ENCODE data around the gene SLC39A11.

The SLC39A11 gene

DNA sequence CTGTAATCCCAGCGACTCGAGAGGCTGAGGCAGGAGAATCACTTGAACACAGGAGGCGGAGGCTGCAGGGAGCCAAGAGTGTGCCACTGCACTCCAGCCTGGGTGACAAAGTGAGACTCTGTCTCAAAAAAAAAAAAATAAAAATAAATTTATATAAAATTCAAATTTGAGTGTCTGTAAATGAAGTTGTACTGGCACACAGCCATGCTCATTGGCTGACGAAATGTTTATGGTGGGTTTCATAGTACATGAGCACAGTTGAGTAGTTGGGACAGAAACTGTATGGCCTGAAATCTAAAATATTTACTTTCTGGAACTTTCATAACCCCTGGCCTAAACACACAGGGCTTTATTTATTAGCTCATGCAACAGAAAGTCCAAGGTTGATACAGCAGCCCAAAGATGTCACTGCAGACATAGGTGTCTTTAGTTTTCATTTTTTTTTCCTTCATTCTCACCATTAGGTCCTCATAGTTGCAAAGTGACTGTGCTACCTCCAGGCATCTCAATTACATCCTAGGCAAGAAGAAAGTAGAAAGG lies 355.3 kb downstream of the SLC39A11 start:
- no peak for DNase-seq (ENCODE audit: extremely low read depth, insufficient read length)
- H3K4me3 ChIP-seq (replicated peaks; ENCODE audit: low read depth, low read length) = no peak overlapping the region
- TF ChIP-seq, protein P1, sequence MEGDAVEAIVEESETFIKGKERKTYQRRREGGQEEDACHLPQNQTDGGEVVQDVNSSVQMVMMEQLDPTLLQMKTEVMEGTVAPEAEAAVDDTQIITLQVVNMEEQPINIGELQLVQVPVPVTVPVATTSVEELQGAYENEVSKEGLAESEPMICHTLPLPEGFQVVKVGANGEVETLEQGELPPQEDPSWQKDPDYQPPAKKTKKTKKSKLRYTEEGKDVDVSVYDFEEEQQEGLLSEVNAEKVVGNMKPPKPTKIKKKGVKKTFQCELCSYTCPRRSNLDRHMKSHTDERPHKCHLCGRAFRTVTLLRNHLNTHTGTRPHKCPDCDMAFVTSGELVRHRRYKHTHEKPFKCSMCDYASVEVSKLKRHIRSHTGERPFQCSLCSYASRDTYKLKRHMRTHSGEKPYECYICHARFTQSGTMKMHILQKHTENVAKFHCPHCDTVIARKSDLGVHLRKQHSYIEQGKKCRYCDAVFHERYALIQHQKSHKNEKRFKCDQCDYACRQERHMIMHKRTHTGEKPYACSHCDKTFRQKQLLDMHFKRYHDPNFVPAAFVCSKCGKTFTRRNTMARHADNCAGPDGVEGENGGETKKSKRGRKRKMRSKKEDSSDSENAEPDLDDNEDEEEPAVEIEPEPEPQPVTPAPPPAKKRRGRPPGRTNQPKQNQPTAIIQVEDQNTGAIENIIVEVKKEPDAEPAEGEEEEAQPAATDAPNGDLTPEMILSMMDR (IDR thresholded peaks at IDR 0.05; ENCODE audit: insufficient read depth, low read length, poor library complexity, severe bottlenecking) = no peak
- no peaks in the 10 kb centered on the region for H3K27me3 ChIP-seq (replicated peaks; ENCODE audit: control insufficient read depth, insufficient read depth, low read length)
- no peaks in the 10 kb centered on the region for H3K36me3 ChIP-seq (ENCODE audit: control insufficient read depth, insufficient read depth, low read length)

DNA sequence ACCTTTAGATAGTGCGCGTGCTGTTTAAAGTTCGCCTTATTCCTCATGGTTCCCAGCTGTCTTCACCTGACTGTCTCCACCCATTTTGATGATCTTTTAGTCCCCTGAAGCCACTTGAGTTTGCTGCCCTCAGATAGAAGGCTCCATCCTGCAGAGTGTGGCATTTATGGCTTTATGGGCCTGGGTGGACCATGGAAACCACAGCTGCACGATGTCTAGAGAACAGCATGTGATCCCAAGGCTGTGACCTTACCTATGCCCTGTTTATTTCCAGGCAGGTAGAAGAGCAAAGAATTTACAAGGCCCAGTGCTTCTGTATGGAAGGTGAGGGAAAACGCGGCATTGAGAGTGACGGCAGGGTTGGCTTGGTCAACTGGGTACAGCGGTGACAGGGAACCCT lies 356.9 kb downstream of the SLC39A11 start:
- TF ChIP-seq, protein P1 (IDR thresholded peaks at IDR 0.05; ENCODE audit: insufficient read depth, low read length, poor library complexity, severe bottlenecking) = no peak

DNA sequence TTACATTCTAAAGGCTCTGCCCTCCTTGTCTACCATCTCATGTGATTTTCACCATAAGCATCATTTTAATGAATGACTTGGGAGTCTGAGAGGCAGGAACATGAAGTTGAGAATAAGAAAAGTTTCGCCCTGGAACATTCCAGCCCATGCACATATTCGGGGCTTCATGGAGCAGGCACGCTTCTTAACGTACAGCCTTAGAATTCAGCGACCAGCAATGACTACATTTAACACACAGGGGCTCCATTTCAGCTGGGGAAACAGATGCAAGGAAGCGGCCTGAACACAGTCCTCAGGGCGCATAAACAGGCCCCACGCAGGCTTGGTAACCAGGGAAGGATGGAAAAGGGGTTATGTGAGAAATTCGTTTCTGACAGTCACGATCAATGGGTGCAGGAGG lies 357.4 kb downstream of the SLC39A11 start:
- TF ChIP-seq, protein P1 (IDR thresholded peaks at IDR 0.05; ENCODE audit: insufficient read depth, low read length, poor library complexity, severe bottlenecking) = no peak
- no peaks in the 10 kb centered on the region for H3K36me3 ChIP-seq (ENCODE audit: control insufficient read depth, insufficient read depth, low read length)
- no peaks in the 10 kb centered on the region for H3K27me3 ChIP-seq (replicated peaks; ENCODE audit: control insufficient read depth, insufficient read depth, low read length)
- DNase-seq (ENCODE audit: extremely low read depth, insufficient read length) = no peak
- H3K4me3 ChIP-seq (replicated peaks; ENCODE audit: low read depth, low read length) = no peak overlapping the region

More for the DNA sequence above, 356.9 kb downstream of the SLC39A11 start:
- Histone ChIP-seq H3K36me3 (ENCODE audit: control insufficient read depth, insufficient read depth, low read length) (no peaks in the 10 kb centered on the region), H3K4me3 (replicated peaks; ENCODE audit: low read depth, low read length) (no peak overlapping the region), H3K27me3 (replicated peaks; ENCODE audit: control insufficient read depth, insufficient read depth, low read length) (no peaks in the 10 kb centered on the region)
- no peak for DNase-seq (ENCODE audit: extremely low read depth, insufficient read length)

DNA sequence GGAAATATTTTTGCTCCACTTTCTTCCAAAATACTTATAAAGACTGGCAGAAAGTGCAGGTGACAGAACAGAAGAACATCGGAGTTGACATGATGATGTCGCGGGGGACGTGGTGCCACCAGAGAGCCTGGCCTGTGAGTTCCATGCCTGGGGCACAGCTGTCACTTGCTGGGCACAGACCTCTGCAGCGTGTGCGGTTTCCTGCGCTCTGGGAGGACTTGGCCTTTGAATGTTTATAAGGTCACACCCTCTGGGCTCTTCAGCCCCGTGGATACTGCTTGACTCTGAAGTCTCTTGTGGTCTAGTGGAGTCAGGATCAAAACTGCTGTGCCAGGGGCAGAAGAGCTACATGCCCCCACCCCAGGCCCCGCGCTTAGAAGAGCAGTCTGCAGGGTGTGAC lies 357.9 kb downstream of the SLC39A11 start:
- H3K4me3 ChIP-seq (replicated peaks; ENCODE audit: low read depth, low read length) = no peak overlapping the region
- H3K27me3 ChIP-seq (replicated peaks; ENCODE audit: control insufficient read depth, insufficient read depth, low read length) = no peaks in the 10 kb centered on the region
- DNase-seq (ENCODE audit: extremely low read depth, insufficient read length) = no peak
- no peaks in the 10 kb centered on the region for H3K36me3 ChIP-seq (ENCODE audit: control insufficient read depth, insufficient read depth, low read length)
- TF ChIP-seq, protein P1 (IDR thresholded peaks at IDR 0.05; ENCODE audit: insufficient read depth, low read length, poor library complexity, severe bottlenecking) = no peak

DNA sequence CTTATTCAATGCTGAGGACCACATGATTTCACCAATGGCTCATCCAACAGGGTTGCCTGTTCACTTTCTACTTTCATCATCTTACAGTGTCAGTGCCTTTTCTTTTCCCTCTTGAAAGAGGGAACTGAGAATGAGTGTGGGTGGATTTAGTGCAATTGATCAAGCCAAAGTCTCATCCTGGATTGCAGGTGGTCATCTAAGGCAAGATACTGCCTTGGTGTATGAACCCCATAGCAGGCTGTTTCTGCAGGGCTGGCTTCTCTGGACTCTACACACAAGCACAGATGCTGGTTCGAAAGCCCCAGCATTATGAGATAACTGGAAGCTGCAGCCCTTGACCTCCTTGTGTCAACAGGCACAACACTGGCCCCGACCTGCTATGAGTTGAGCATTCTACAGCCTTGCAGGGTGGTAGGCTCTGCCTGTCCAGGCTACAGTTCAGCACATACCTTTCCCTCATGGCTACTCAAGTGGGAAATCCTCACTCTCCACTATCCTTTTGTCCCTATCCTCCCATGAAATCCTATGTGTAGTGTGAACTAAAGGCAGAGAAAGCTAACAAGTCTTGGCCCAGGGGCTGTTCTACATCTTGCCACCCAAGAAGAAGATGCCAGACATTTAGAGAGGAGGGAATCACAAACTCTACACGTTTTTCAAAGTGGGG lies 358.7 kb downstream of the SLC39A11 start:
- TF ChIP-seq, protein P1 (IDR thresholded peaks at IDR 0.05; ENCODE audit: insufficient read depth, low read length, poor library complexity, severe bottlenecking) = no peak
- no peaks in the 10 kb centered on the region for H3K27me3 ChIP-seq (replicated peaks; ENCODE audit: control insufficient read depth, insufficient read depth, low read length)
- DNase-seq (ENCODE audit: extremely low read depth, insufficient read length) = no peak
- H3K36me3 ChIP-seq (ENCODE audit: control insufficient read depth, insufficient read depth, low read length) = no peaks in the 10 kb centered on the region
- H3K4me3 ChIP-seq (replicated peaks; ENCODE audit: low read depth, low read length) = no peak overlapping the region
